HepG2 (cell line): ENCODE measurements around the gene IRAK2. TPM values are rescaled to one million over a fixed set of nuclear protein-coding genes. Genes with fewer than 3 reads are reported as not detected.

ENCODE experiments used
- ATM ChIP-seq: fragments of 450-650 bp; IDR thresholded peaks from 2 replicates; pipeline ENCODE4 v1.7.1; 2017; ENCODE audit warnings: mild to moderate bottlenecking, borderline replicate concordance
- BCLAF1 ChIP-seq: fragments of 450-650 bp; IDR thresholded peaks from 2 replicates; pipeline ENCODE4 v1.6.1; 2017; ENCODE audit warnings: mild to moderate bottlenecking
- CCAR2 ChIP-seq: fragments of 200-400 bp; formaldehyde crosslinking; optimal IDR thresholded peaks from 2 replicates; pipeline ENCODE3; 2018; ENCODE audit warnings: low read depth, mild to moderate bottlenecking, low read length, moderate library complexity
- CTCF ChIP-seq: sonication (generic); formaldehyde crosslinking; IDR thresholded peaks from 2 replicates; pipeline ENCODE4 v1.5.0; 2020; ENCODE audit warnings: mild to moderate bottlenecking, missing genetic modification reagents, moderate library complexity
- DR1 ChIP-seq: sonication (generic); formaldehyde crosslinking; IDR thresholded peaks from 2 replicates; pipeline ENCODE4 v1.8.0; 2021; ENCODE audit warnings: mild to moderate bottlenecking, missing genetic modification reagents, inconsistent platforms
- ELF1 ChIP-seq: sonication (generic); formaldehyde crosslinking; IDR thresholded peaks from 2 replicates; pipeline ENCODE4 v1.4.0; 2020; ENCODE audit warnings: missing genetic modification reagents
- HMG20A ChIP-seq: IDR thresholded peaks from 2 replicates; pipeline ENCODE4 v1.6.1; 2016; ENCODE audit warnings: borderline replicate concordance
- HOXA3 ChIP-seq: sonication (generic); formaldehyde crosslinking; IDR thresholded peaks from 2 replicates; pipeline ENCODE4 v1.5.0; 2020; ENCODE audit warnings: missing genetic modification reagents
- MTA1 ChIP-seq: sonication (generic); formaldehyde crosslinking; IDR thresholded peaks from 2 replicates; pipeline ENCODE4 v1.4.0; 2020; ENCODE audit warnings: missing genetic modification reagents, mild to moderate bottlenecking, borderline replicate concordance
- MYC ChIP-seq: sonication (generic); formaldehyde crosslinking; IDR thresholded peaks from 2 replicates; pipeline ENCODE4 v1.9.0; 2021; ENCODE audit warnings: missing genetic modification reagents, borderline replicate concordance
- NONO ChIP-seq, 2 experiments: fragments of 450-650 bp in 1 of 2; sonication (generic) in 1 of 2; formaldehyde crosslinking in 1 of 2; IDR thresholded peaks in 1 of 2; conservative IDR thresholded peaks in 1 of 2; 2 replicates each; pipeline versions ENCODE4 v1.6.1 to v1.8.0; 2017 to 2022; ENCODE audit warnings: mild to moderate bottlenecking in 1 of 2, missing genetic modification reagents in 1 of 2, moderate library complexity in 1 of 2
- NR0B2 ChIP-seq: sonication (generic); formaldehyde crosslinking; IDR thresholded peaks from 2 replicates; pipeline ENCODE4 v1.4.0; 2020; ENCODE audit warnings: mild to moderate bottlenecking, missing genetic modification reagents
- PRDM4 ChIP-seq: sonication (generic); formaldehyde crosslinking; IDR thresholded peaks from 2 replicates; pipeline ENCODE4 v1.9.0; 2021; ENCODE audit warnings: missing genetic modification reagents, borderline replicate concordance
- XBP1 ChIP-seq: sonication (generic); formaldehyde crosslinking; IDR thresholded peaks from 2 replicates; pipeline ENCODE4 v1.5.0; 2020; ENCODE audit warnings: missing genetic modification reagents
- ZNF234 ChIP-seq: sonication (generic); formaldehyde crosslinking; conservative IDR thresholded peaks from 2 replicates; pipeline ENCODE4 v1.5.1; 2020; ENCODE audit warnings: mild to moderate bottlenecking, missing genetic modification reagents
- ZNF737 ChIP-seq: sonication (generic); formaldehyde crosslinking; IDR thresholded peaks from 2 replicates; pipeline ENCODE4 v1.5.0; 2020; ENCODE audit warnings: missing genetic modification reagents, mild to moderate bottlenecking, borderline replicate concordance
- ZXDC ChIP-seq: sonication (generic); formaldehyde crosslinking; IDR thresholded peaks from 2 replicates; pipeline ENCODE4 v1.5.0; 2020; ENCODE audit warnings: mild to moderate bottlenecking, missing genetic modification reagents
- polyA plus RNA-seq, 8 experiments: library from polyadenylated mRNA; depleted of rRNA in 3 of 8; stranded (reverse) in 7 of 8; unstranded in 1 of 8; fragments of >200 nt; fragmentation: Illumina TruSeq in 4 of 8; extraction: Trizol in 4 of 8; gene quantifications; 2 replicates each; pipeline versions ENCODE4 v1.2.1 to v1.2.3, GENCODE V29; 2011 to 2016; ENCODE audit warnings: low read depth in 4 of 8, missing spikeins in 1 of 8, mixed read lengths in 1 of 8; ENCODE audit not compliant: insufficient read depth in 1 of 8
- total RNA-seq, 5 experiments: library from RNA; depleted of rRNA; stranded (reverse); fragments of >200 nt; fragmentation: Illumina TruSeq; extraction: Trizol; gene quantifications; 2 replicates each; pipeline ENCODE4 v1.2.3, GENCODE V29; 2016; ENCODE audit warnings: low read depth in 1 of 5

The IRAK2 gene
- total and polyA plus RNA-seq, 2 of the 13 experiments (the other 11 are each of a cell fraction or from before 2014, with no cell fraction given) = 13.1 to 23.3 TPM

- TF ChIP-seq ZXDC (CRISPR knock-in tag) (no peak; the same call in 1 of the 2 replicates), CCAR2 (no peak), NR0B2 (CRISPR knock-in tag) (no peak), MTA1 (CRISPR knock-in tag) (no peak), PRDM4 (no peak), MYC (CRISPR knock-in tag) (no peak; the same call in 1 of the 2 replicates), XBP1 (CRISPR knock-in tag) (no peak), CTCF (CRISPR knock-in tag) (peak; percentile 96), BCLAF1 (no peak), ELF1 (CRISPR knock-in tag) (peak; percentile 58), ATM (no peak), ZNF737 (CRISPR knock-in tag) (no peak), ZNF234 (CRISPR knock-in tag) (no peak), HOXA3 (peak; percentile 86), HMG20A (CRISPR knock-in tag) (peak; percentile 83; the same call in 1 of the 2 replicates), DR1 (no peak), NONO (IDR thresholded peaks at IDR 0.05) (no peak), NONO (CRISPR knock-in tag; conservative IDR thresholded peaks at IDR 0.05) (peak; percentile 80)
These were observed 60.3 kb downstream of the IRAK2 start (continued) for GRCh38 chr3:10224794-10225665.
